ENCODE data around the gene SMCHD1.

GRCh38 chr18:2656981-2657512 lies 1.5 kb downstream of the SMCHD1 start:
- no peak for TF ChIP-seq CTCF (IDR thresholded peaks at IDR 0.05)
- TF ChIP-seq POLR2A (IDR thresholded peaks at IDR 0.05) = no peak

All from uterus (tissue), 2 donors.